SH-SY5Y (cell line): ENCODE data around the gene DUSP6.

Experiments
- GATA2 ChIP-seq: IDR thresholded peaks from 2 replicates; pipeline ENCODE4 v1.6.1; 2011; ENCODE audit warnings: mild to moderate bottlenecking, low read depth, low read length
- GATA3 ChIP-seq: IDR thresholded peaks from 2 replicates; pipeline ENCODE4 v1.6.1; 2011; ENCODE audit warnings: low read depth, mild to moderate bottlenecking, low read length, moderate library complexity

- no peak for TF ChIP-seq GATA2
- TF ChIP-seq GATA3, result no peak
Measured at GRCh38 chr12:89366676-89367364, 14.5 kb upstream of the DUSP6 start.
